ENCODE data around the gene DR1. TPM values are rescaled to one million over a fixed set of nuclear protein-coding genes. Genes with fewer than 3 reads are reported as not detected.

The DR1 gene
- total and polyA plus RNA-seq, 9 donors: 14.0 to 47.3 (median 31.8) TPM

DNA sequence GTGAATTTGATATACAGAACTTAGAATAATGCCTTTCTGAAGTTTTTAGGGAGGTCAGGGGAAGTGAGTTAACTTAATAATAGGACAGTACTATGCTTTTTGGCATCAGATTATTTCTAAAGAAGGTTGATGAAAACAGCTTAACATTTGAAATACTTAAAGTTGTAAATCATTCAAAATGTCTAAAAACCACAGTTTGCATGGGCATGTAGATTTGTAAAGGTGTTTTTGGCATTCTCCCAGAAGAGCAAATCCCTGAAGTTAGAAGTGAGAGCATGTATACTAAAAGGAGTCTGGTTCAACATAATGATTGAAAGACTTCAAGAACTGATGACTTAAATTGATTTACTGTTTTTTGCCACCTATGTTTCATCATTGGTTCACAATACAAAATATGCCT lies 6.7 kb downstream of the DR1 start:
- Histone ChIP-seq H3K36me3 (no peaks in the 10 kb centered on the region), H3K27me3 (no peaks in the 10 kb centered on the region), H3K4me3 (no peak overlapping the region), H3K4me1 (ENCODE audit: insufficient read depth) (peaks cover 1% of the 10 kb centered on the region), H3K9me3 (no peaks in the 10 kb centered on the region), H3K27ac (no peak overlapping the region)
- no peak for DNase-seq
- intact Hi-C loops (cut with DNase I): no loop called here
- TF ChIP-seq EP300 (IDR thresholded peaks at IDR 0.05) (no peak), POLR2A (IDR thresholded peaks at IDR 0.05) (no peak)
- TF ChIP-seq, protein P1, sequence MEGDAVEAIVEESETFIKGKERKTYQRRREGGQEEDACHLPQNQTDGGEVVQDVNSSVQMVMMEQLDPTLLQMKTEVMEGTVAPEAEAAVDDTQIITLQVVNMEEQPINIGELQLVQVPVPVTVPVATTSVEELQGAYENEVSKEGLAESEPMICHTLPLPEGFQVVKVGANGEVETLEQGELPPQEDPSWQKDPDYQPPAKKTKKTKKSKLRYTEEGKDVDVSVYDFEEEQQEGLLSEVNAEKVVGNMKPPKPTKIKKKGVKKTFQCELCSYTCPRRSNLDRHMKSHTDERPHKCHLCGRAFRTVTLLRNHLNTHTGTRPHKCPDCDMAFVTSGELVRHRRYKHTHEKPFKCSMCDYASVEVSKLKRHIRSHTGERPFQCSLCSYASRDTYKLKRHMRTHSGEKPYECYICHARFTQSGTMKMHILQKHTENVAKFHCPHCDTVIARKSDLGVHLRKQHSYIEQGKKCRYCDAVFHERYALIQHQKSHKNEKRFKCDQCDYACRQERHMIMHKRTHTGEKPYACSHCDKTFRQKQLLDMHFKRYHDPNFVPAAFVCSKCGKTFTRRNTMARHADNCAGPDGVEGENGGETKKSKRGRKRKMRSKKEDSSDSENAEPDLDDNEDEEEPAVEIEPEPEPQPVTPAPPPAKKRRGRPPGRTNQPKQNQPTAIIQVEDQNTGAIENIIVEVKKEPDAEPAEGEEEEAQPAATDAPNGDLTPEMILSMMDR (IDR thresholded peaks at IDR 0.05): no peak

DNA sequence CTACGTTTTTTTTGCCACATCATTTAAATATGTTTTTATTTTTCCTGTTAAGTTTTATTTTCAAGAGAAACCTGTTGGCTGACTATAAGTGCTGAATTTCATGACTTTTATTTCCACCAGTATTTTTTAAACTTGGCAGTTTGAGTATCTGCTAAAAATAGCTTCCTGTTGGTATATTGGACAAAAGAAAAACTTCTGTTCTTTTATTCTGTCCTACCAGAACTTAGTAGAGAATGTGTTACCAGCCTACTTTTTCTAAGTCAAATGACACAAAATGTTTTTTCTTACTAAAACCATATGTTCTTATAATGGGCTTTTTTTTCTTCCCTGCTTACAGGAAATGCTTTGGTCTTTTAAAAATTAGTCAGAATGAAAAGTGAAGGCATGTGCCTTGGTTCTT lies 7.6 kb downstream of the DR1 start:
- intact Hi-C loops (cut with DNase I): no loop called here
- Histone ChIP-seq H3K9me3 (no peaks in the 10 kb centered on the region), H3K27ac (peak overlapping the region in 1 of 2 donors; percentile 0), H3K4me3 (no peak overlapping the region), H3K27me3 (no peaks in the 10 kb centered on the region), H3K4me1 (ENCODE audit: insufficient read depth) (peaks cover 1% of the 10 kb centered on the region), H3K36me3 (no peaks in the 10 kb centered on the region)
- DNase-seq: no peak
- 5 to 17% (median 6%) methylated on average over 1 of the region's 1 CpG for WGBS, 3 donors
- no peak for TF ChIP-seq POLR2A (IDR thresholded peaks at IDR 0.05)
- TF ChIP-seq, protein P1 (IDR thresholded peaks at IDR 0.05): no peak
- no peak for TF ChIP-seq EP300 (IDR thresholded peaks at IDR 0.05)

DNA sequence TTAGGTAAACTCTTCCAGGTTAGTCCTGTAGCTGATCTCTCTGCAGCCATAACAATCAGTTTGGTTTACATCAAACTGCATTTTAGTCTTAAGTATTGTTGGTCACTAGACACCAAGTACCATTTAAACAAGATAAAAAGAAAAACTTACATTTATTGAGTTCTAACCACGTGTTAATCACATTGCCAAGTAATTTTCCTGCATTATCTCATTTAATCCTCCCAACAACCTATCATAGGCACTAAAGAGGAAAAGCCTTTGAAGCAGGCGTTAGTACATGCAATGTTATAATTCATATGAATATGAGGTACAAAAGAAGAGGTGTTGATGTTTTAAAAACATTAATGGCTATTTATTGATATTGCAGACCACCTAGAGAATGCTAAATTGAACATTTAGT lies 9.0 kb downstream of the DR1 start:
- H3K27me3 ChIP-seq: no peaks in the 10 kb centered on the region
- no peaks in the 10 kb centered on the region for H3K36me3 ChIP-seq
- no peak overlapping the region for H3K27ac ChIP-seq
- peaks cover 1% of the 10 kb centered on the region for H3K4me1 ChIP-seq (ENCODE audit: insufficient read depth)
- 41 to 64% (median 46%) methylated on average over 2 of the region's 2 CpGs for WGBS, 3 donors
- no peak overlapping the region for H3K4me3 ChIP-seq
- no peak for TF ChIP-seq EP300 (IDR thresholded peaks at IDR 0.05)
- TF ChIP-seq, protein P1 (IDR thresholded peaks at IDR 0.05): no peak
- no peak for TF ChIP-seq POLR2A (IDR thresholded peaks at IDR 0.05)
- intact Hi-C loops (cut with DNase I): no loop called here
- no peak for DNase-seq
- no peaks in the 10 kb centered on the region for H3K9me3 ChIP-seq

DNA sequence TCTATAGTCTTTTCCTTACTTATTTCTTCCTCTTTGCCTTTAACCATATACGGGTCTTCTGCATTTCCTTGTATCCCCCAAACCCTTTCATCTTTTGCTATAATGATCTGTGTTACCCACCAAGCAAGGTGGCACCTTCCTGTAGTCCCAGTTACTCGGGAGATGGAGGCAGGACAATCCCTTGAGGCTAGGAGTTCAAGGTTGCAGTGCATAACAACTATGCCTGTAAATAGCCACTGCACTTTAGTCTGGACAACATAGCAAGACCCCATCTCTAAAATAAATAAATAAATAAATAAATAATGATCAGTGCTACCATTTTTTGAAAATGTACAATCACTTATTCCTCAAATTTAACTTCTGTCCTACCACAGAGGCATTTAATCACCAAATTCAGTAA lies 11.5 kb downstream of the DR1 start:
- H3K27ac ChIP-seq: no peak overlapping the region
- WGBS, 3 donors: 89 to 92% (median 92%) methylated on average over 2 of the region's 2 CpGs
- intact Hi-C loops (cut with DNase I): no loop called here
- TF ChIP-seq, protein P1 (IDR thresholded peaks at IDR 0.05): no peak
- TF ChIP-seq EP300 (IDR thresholded peaks at IDR 0.05) (no peak), POLR2A (IDR thresholded peaks at IDR 0.05) (no peak)
- H3K36me3 ChIP-seq: no peaks in the 10 kb centered on the region
- no peaks in the 10 kb centered on the region for H3K27me3 ChIP-seq
- H3K4me3 ChIP-seq: no peak overlapping the region
- DNase-seq: no peak
- no peaks in the 10 kb centered on the region for H3K9me3 ChIP-seq
- H3K4me1 ChIP-seq (ENCODE audit: insufficient read depth): peaks cover 1% of the 10 kb centered on the region

DNA sequence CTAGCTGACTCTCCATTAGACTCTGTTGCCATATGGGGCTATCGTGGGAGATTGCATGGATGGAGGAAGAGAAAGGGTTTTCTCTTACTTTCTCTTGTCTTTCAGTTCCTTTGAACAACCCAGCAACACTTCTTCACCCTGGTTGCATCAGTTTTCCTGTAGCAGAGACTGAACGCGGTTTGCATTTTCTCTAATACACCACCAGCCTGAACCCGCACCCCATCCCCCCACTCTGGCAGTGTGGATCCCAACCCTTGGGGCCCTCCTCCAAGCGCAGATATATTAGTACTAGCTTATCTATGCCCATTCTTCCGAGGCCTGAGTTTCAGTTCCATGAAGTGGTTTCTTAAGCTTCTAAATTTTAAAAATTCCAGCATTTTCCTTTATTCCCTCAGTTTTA lies 12.6 kb downstream of the DR1 start:
- no peaks in the 10 kb centered on the region for H3K4me1 ChIP-seq (ENCODE audit: insufficient read depth)
- H3K27ac ChIP-seq: no peak overlapping the region
- H3K36me3 ChIP-seq: no peaks in the 10 kb centered on the region
- intact Hi-C loops (cut with DNase I): no loop called here
- DNase-seq: no peak
- 90 to 91% (median 90%) methylated on average over 6 of the region's 6 CpGs for WGBS, 3 donors
- H3K9me3 ChIP-seq: no peaks in the 10 kb centered on the region
- H3K27me3 ChIP-seq: no peaks in the 10 kb centered on the region
- TF ChIP-seq, protein P1 (IDR thresholded peaks at IDR 0.05): no peak
- TF ChIP-seq EP300 (IDR thresholded peaks at IDR 0.05) (no peak), POLR2A (IDR thresholded peaks at IDR 0.05) (no peak)
- no peak overlapping the region for H3K4me3 ChIP-seq

Measured in ovary (tissue), 9 donors.